Body of pancreas (tissue), 4 donors: ENCODE measurements around the gene ADAMTS7.

Experiments used
- POLR2A ChIP-seq, 3 donors: fragments of 450-650 bp; IDR thresholded peaks; one replicate each; pipeline ENCODE4 v1.6.1; 2016; ENCODE audit warnings: antibody characterized with exemption in 3 of 3, mild to moderate bottlenecking in 2 of 3
- TF ChIP-seq, protein P1 (sequence below), 7 experiments: fragments of 450-650 bp in 4 of 7; fragments of 200-600 bp in 3 of 7; sonication (generic) in 3 of 7; IDR thresholded peaks; one replicate each; pipeline ENCODE4 v1.5.1; 2016 to 2019; ENCODE audit warnings: antibody characterized with exemption in 7 of 7

DNA sequence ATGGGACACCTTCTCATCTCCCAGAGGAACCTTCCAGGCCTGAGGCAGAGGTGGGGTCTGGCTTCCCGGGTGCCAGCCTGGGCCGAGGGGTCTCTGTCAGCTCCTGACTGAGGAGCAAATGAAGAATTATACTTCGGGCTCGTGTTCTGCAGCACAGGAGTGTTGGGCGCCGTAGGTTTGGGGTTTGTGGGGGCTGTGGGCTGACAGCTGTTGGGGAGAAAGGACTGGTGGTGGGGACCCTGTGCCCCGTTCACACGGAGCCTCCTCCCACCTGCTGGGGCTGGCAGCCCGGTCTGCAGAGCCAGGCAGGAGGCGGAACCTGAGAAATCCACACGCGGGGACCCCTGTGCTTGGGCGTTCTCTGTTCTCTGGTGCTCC is 59.7 kb downstream of the ADAMTS7 start:
- no peak for TF ChIP-seq POLR2A (IDR thresholded peaks at IDR 0.05)
- TF ChIP-seq, protein P1, sequence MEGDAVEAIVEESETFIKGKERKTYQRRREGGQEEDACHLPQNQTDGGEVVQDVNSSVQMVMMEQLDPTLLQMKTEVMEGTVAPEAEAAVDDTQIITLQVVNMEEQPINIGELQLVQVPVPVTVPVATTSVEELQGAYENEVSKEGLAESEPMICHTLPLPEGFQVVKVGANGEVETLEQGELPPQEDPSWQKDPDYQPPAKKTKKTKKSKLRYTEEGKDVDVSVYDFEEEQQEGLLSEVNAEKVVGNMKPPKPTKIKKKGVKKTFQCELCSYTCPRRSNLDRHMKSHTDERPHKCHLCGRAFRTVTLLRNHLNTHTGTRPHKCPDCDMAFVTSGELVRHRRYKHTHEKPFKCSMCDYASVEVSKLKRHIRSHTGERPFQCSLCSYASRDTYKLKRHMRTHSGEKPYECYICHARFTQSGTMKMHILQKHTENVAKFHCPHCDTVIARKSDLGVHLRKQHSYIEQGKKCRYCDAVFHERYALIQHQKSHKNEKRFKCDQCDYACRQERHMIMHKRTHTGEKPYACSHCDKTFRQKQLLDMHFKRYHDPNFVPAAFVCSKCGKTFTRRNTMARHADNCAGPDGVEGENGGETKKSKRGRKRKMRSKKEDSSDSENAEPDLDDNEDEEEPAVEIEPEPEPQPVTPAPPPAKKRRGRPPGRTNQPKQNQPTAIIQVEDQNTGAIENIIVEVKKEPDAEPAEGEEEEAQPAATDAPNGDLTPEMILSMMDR (IDR thresholded peaks at IDR 0.05): no peak
